ENCODE results near the gene WHRN. TPM values are rescaled to one million over a fixed set of nuclear protein-coding genes. Genes with fewer than 3 reads are reported as not detected.

Gene WHRN
- total and polyA plus RNA-seq, 2 donors (not counting 1 experiment from before 2014, with no cell fraction given): 19.4 to 95.7 TPM

DNA sequence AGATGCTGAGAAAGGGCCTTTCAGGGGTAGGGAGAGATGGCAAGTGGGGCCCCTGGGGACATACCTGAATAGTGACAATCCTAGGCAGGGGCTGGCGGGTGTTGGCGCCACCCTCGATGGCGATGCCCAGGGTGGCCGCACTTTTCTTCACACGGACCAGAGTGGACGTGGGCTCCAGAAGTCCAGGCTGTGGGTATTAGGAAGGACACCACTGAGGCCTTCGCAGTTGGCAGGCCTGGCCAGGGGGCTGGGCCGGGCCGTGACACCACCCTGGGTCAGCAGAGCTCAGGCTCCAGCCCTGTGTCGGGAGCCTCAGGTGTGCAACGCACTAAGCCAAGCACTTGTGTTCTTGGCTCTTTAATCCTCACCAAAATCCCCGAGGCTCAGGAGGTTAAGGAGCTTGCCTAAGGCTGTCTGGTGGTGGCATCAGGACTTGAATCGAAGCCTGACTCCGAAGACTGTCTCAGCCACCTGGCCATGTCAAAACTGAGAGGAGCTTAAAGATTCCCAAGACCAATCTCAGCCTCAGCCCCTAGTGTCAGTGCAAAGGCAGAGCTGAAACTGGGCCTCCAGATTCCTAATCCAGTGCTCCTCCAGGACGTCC is 102.0 kb downstream of the WHRN start:
- WGBS (ENCODE audit: insufficient coverage): 93% methylated on average over 16 of the region's 16 CpGs
- Histone ChIP-seq H4K20me1 (ENCODE audit: control insufficient read depth, insufficient read depth, low read length, poor library complexity, severe bottlenecking) (no peaks in the 10 kb centered on the region), H3K79me2 (ENCODE audit: control insufficient read depth, insufficient read depth, low read length) (no peaks in the 10 kb centered on the region), H2AFZ (ENCODE audit: insufficient read depth, low read depth, low read length, poor library complexity, severe bottlenecking) (no peak overlapping the region), H3K27me3 (replicated peaks in 1 of 4; ENCODE audit: control extremely low read depth in 1 of 4, control insufficient read depth in 3 of 4, insufficient read depth in 4 of 4, low read length in 3 of 4) (no peaks in the 10 kb centered on the region), H3K4me3 (ENCODE audit: control extremely low read depth in 1 of 5, extremely low read depth in 1 of 5, insufficient read depth in 1 of 5, low read depth in 2 of 5, low read length in 4 of 5) (no peak overlapping the region), H3K9me3 (ENCODE audit: control extremely low read depth in 1 of 3, control insufficient read depth in 2 of 3, insufficient read depth in 1 of 3, low read length in 2 of 3) (no peaks in the 10 kb centered on the region), H3K36me3 (replicated peaks in 1 of 2; ENCODE audit: control extremely low read depth in 1 of 2, control insufficient read depth in 1 of 2, extremely low read depth in 1 of 2, insufficient read depth in 2 of 2, low read length in 1 of 2) (no peaks in the 10 kb centered on the region), H3K4me2 (replicated peaks; ENCODE audit: low read depth, low read length, poor library complexity, severe bottlenecking) (no peak overlapping the region), H3K27ac (ENCODE audit: low read length in 2 of 2) (no peak overlapping the region), H3K4me1 (ENCODE audit: control insufficient read depth in 2 of 2, insufficient read depth in 2 of 2, low read length in 2 of 2) (peaks cover 8 to 17% of the 10 kb centered on the region in 2 donors), H3K9ac (ENCODE audit: low read length) (no peak overlapping the region)
- POLR2A ChIA-PET: interaction anchor here (0.5 kb wide), 1 partner anchor 194 kb away, joined by 3 read pairs; no protein-coding TSS in a partner anchor
- Mint-ChIP-seq H3K9me3 (ENCODE audit: insufficient read depth) (no peaks in the 10 kb centered on the region), H3K27ac (no peak overlapping the region), H3K27me3 (no peaks in the 10 kb centered on the region), H3K4me3 (no peak overlapping the region), H3K4me1 (peaks cover 4% of the 10 kb centered on the region)
- TF ChIP-seq, protein P1, sequence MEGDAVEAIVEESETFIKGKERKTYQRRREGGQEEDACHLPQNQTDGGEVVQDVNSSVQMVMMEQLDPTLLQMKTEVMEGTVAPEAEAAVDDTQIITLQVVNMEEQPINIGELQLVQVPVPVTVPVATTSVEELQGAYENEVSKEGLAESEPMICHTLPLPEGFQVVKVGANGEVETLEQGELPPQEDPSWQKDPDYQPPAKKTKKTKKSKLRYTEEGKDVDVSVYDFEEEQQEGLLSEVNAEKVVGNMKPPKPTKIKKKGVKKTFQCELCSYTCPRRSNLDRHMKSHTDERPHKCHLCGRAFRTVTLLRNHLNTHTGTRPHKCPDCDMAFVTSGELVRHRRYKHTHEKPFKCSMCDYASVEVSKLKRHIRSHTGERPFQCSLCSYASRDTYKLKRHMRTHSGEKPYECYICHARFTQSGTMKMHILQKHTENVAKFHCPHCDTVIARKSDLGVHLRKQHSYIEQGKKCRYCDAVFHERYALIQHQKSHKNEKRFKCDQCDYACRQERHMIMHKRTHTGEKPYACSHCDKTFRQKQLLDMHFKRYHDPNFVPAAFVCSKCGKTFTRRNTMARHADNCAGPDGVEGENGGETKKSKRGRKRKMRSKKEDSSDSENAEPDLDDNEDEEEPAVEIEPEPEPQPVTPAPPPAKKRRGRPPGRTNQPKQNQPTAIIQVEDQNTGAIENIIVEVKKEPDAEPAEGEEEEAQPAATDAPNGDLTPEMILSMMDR (IDR thresholded peaks at IDR 0.05): no peak
- TF ChIP-seq EZH2 (IDR thresholded peaks at IDR 0.05; ENCODE audit: borderline replicate concordance, insufficient read depth, low read depth, low read length, poor library complexity, severe bottlenecking): no peak
- intact Hi-C loops (cut with micrococcal nuclease): loop anchor here (10.0 kb wide), 1 partner anchor 332 kb away; no protein-coding TSS in a partner anchor
- CTCF ChIA-PET: interaction anchor here (0.8 to 8.9 kb wide), 11 partner anchors 10 to 613 kb away, joined by 3 to 144 read pairs (median 4); no protein-coding TSS in a partner anchor
- ATAC-seq (ENCODE audit: low read depth) (no peak), DNase-seq (no peak)

DNA sequence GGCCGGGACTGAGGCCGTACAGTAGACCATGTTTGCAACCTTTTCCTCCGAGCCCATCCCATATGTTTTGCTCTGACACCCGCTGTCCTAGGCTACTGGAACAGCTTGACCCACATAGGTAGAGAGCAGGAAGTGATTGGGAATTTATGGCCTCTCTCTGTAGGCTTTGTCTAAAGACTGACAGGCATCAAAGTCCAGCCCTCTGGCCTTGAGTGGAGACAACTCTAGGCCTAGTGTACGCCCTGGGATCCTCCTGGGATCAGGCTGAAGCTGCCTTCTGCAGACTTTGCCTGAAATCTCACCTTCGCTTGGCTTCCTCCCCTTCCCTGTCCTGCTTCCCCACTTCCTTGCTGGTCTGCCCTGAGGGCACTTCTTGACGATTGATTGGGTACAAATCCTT is 103.9 kb downstream of the WHRN start:
- Histone ChIP-seq H3K9me3 (ENCODE audit: control extremely low read depth in 1 of 3, control insufficient read depth in 2 of 3, insufficient read depth in 1 of 3, low read length in 2 of 3) (no peaks in the 10 kb centered on the region), H4K20me1 (ENCODE audit: control insufficient read depth, insufficient read depth, low read length, poor library complexity, severe bottlenecking) (peaks cover 13% of the 10 kb centered on the region), H3K27me3 (replicated peaks in 1 of 4; ENCODE audit: control extremely low read depth in 1 of 4, control insufficient read depth in 3 of 4, insufficient read depth in 4 of 4, low read length in 3 of 4) (no peaks in the 10 kb centered on the region), H3K79me2 (ENCODE audit: control insufficient read depth, insufficient read depth, low read length) (peaks cover 13% of the 10 kb centered on the region), H3K4me2 (replicated peaks; ENCODE audit: low read depth, low read length, poor library complexity, severe bottlenecking) (no peak overlapping the region), H3K4me3 (ENCODE audit: control extremely low read depth in 1 of 5, extremely low read depth in 1 of 5, insufficient read depth in 1 of 5, low read depth in 2 of 5, low read length in 4 of 5) (no peak overlapping the region), H3K36me3 (replicated peaks in 1 of 2; ENCODE audit: control extremely low read depth in 1 of 2, control insufficient read depth in 1 of 2, extremely low read depth in 1 of 2, insufficient read depth in 2 of 2, low read length in 1 of 2) (peaks cover 0 to 7% of the 10 kb centered on the region in 2 experiments), H3K9ac (ENCODE audit: low read length) (no peak overlapping the region), H2AFZ (ENCODE audit: insufficient read depth, low read depth, low read length, poor library complexity, severe bottlenecking) (no peak overlapping the region), H3K4me1 (ENCODE audit: control insufficient read depth in 2 of 2, insufficient read depth in 2 of 2, low read length in 2 of 2) (peaks cover 18 to 30% of the 10 kb centered on the region in 2 donors), H3K27ac (ENCODE audit: low read length in 2 of 2) (no peak overlapping the region)
- TF ChIP-seq EZH2 (IDR thresholded peaks at IDR 0.05; ENCODE audit: borderline replicate concordance, insufficient read depth, low read depth, low read length, poor library complexity, severe bottlenecking): no peak
- TF ChIP-seq, protein P1 (IDR thresholded peaks at IDR 0.05): no peak
- 96% methylated on average over 6 of the region's 7 CpGs for WGBS (ENCODE audit: insufficient coverage)
- Mint-ChIP-seq H3K27me3 (no peaks in the 10 kb centered on the region), H3K4me1 (peaks cover 16% of the 10 kb centered on the region), H3K4me3 (no peak overlapping the region), H3K27ac (no peak overlapping the region), H3K9me3 (ENCODE audit: insufficient read depth) (no peaks in the 10 kb centered on the region)
- intact Hi-C loops (cut with micrococcal nuclease): loop anchor here (10.0 kb wide), 1 partner anchor 333 kb away; no protein-coding TSS in a partner anchor
- ChIA-PET POLR2A (no interaction called here), CTCF (interaction anchor here (0.9 to 8.2 kb wide), 3 partner anchors 61 to 191 kb away, joined by 4 to 91 read pairs (median 12); no protein-coding TSS in a partner anchor)
- no peak for DNase-seq
- no peak for ATAC-seq (ENCODE audit: low read depth)
